ENCODE data around the gene XRN2.

The XRN2 gene

GRCh38 chr20:21371193-21371592 is 68.1 kb downstream of the XRN2 start:
- Histone ChIP-seq H3K4me1 (ENCODE audit: control extremely low read depth in 1 of 4, control insufficient read depth in 4 of 4, insufficient read depth in 4 of 4, low read length in 3 of 4) (no peaks in the 10 kb centered on the region), H3K36me3 (ENCODE audit: control insufficient read depth in 4 of 4, insufficient read depth in 4 of 4, low read length in 3 of 4) (peaks cover 8 to 52% (median 34%) of the 10 kb centered on the region in 4 experiments), H3K9me3 (ENCODE audit: control extremely low read depth in 1 of 5, control insufficient read depth in 4 of 5, insufficient read depth in 2 of 5, low read depth in 1 of 5, low read length in 4 of 5) (no peaks in the 10 kb centered on the region), H3K4me3 (ENCODE audit: control insufficient read depth in 1 of 7, extremely low read depth in 1 of 7, insufficient read depth in 4 of 7, low read depth in 2 of 7, low read length in 6 of 7) (no peak overlapping the region), H3K27me3 (replicated peaks in 2 of 5; ENCODE audit: control insufficient read depth in 4 of 5, insufficient read depth in 5 of 5, low read length in 4 of 5) (no peaks in the 10 kb centered on the region), H3K27ac (ENCODE audit: insufficient read depth in 1 of 2, low read depth in 1 of 2, low read length in 2 of 2, poor library complexity in 1 of 2, severe bottlenecking in 2 of 2) (no peak overlapping the region)
- CTCF ChIA-PET, result interaction anchor here (1.0 to 2.1 kb wide), 6 partner anchors 10 to 137 kb away, joined by 3 to 7 read pairs (median 5); no protein-coding TSS in a partner anchor
- POLR2A ChIA-PET, result no interaction called here
- DNase-seq, result no peak
- 100% methylated on average over 1 of the region's 1 CpG for WGBS (ENCODE audit: insufficient coverage)

- H3K36me3 ChIP-seq (ENCODE audit: control insufficient read depth in 4 of 4, insufficient read depth in 4 of 4, low read length in 3 of 4), result peaks cover 8 to 53% (median 29%) of the 10 kb centered on the region in 4 experiments
- H3K4me1 ChIP-seq (ENCODE audit: control extremely low read depth in 1 of 4, control insufficient read depth in 4 of 4, insufficient read depth in 4 of 4, low read length in 3 of 4), result no peaks in the 10 kb centered on the region
- H3K9me3 ChIP-seq (ENCODE audit: control extremely low read depth in 1 of 5, control insufficient read depth in 4 of 5, insufficient read depth in 2 of 5, low read depth in 1 of 5, low read length in 4 of 5), result no peaks in the 10 kb centered on the region
- ChIA-PET POLR2A (no interaction called here), CTCF (interaction anchor here (1.3 to 2.1 kb wide), 3 partner anchors 10 to 136 kb away, joined by 6 to 7 read pairs (median 6); no protein-coding TSS in a partner anchor)
- H3K4me3 ChIP-seq (ENCODE audit: control insufficient read depth in 1 of 7, extremely low read depth in 1 of 7, insufficient read depth in 4 of 7, low read depth in 2 of 7, low read length in 6 of 7), result no peak overlapping the region
- no peak for DNase-seq
- WGBS (ENCODE audit: insufficient coverage), result 100% methylated on average over 2 of the region's 2 CpGs
- H3K27me3 ChIP-seq (replicated peaks in 2 of 5; ENCODE audit: control insufficient read depth in 4 of 5, insufficient read depth in 5 of 5, low read length in 4 of 5), result no peaks in the 10 kb centered on the region
- no peak overlapping the region for H3K27ac ChIP-seq (ENCODE audit: insufficient read depth in 1 of 2, low read depth in 1 of 2, low read length in 2 of 2, poor library complexity in 1 of 2, severe bottlenecking in 2 of 2)
These were observed 68.9 kb downstream of the XRN2 start for GRCh38 chr20:21372016-21372415.

GRCh38 chr20:21373436-21373835 is 70.3 kb downstream of the XRN2 start:
- H3K27me3 ChIP-seq (replicated peaks in 2 of 5; ENCODE audit: control insufficient read depth in 4 of 5, insufficient read depth in 5 of 5, low read length in 4 of 5), result no peaks in the 10 kb centered on the region
- H3K9me3 ChIP-seq (ENCODE audit: control extremely low read depth in 1 of 5, control insufficient read depth in 4 of 5, insufficient read depth in 2 of 5, low read depth in 1 of 5, low read length in 4 of 5), result no peaks in the 10 kb centered on the region
- H3K4me3 ChIP-seq (ENCODE audit: control insufficient read depth in 1 of 7, extremely low read depth in 1 of 7, insufficient read depth in 4 of 7, low read depth in 2 of 7, low read length in 6 of 7), result no peak overlapping the region
- H3K4me1 ChIP-seq (ENCODE audit: control extremely low read depth in 1 of 4, control insufficient read depth in 4 of 4, insufficient read depth in 4 of 4, low read length in 3 of 4), result no peaks in the 10 kb centered on the region
- DNase-seq, result no peak
- CTCF ChIA-PET, result no interaction called here
- no CpG with 5 or more reads among the region's 1 CpG for WGBS (ENCODE audit: insufficient coverage)
- POLR2A ChIA-PET, result no interaction called here
- H3K36me3 ChIP-seq (ENCODE audit: control insufficient read depth in 4 of 4, insufficient read depth in 4 of 4, low read length in 3 of 4), result peaks cover 12 to 50% (median 30%) of the 10 kb centered on the region in 4 experiments
- no peak overlapping the region for H3K27ac ChIP-seq (ENCODE audit: insufficient read depth in 1 of 2, low read depth in 1 of 2, low read length in 2 of 2, poor library complexity in 1 of 2, severe bottlenecking in 2 of 2)

- Histone ChIP-seq H3K4me1 (ENCODE audit: control extremely low read depth in 1 of 4, control insufficient read depth in 4 of 4, insufficient read depth in 4 of 4, low read length in 3 of 4) (no peaks in the 10 kb centered on the region), H3K36me3 (ENCODE audit: control insufficient read depth in 4 of 4, insufficient read depth in 4 of 4, low read length in 3 of 4) (peaks cover 12 to 46% (median 20%) of the 10 kb centered on the region in 4 experiments), H3K27ac (ENCODE audit: insufficient read depth in 1 of 2, low read depth in 1 of 2, low read length in 2 of 2, poor library complexity in 1 of 2, severe bottlenecking in 2 of 2) (no peak overlapping the region), H3K4me3 (ENCODE audit: control insufficient read depth in 1 of 7, extremely low read depth in 1 of 7, insufficient read depth in 4 of 7, low read depth in 2 of 7, low read length in 6 of 7) (no peak overlapping the region), H3K27me3 (replicated peaks in 2 of 5; ENCODE audit: control insufficient read depth in 4 of 5, insufficient read depth in 5 of 5, low read length in 4 of 5) (no peaks in the 10 kb centered on the region), H3K9me3 (ENCODE audit: control extremely low read depth in 1 of 5, control insufficient read depth in 4 of 5, insufficient read depth in 2 of 5, low read depth in 1 of 5, low read length in 4 of 5) (no peaks in the 10 kb centered on the region)
- POLR2A ChIA-PET, result no interaction called here
- WGBS (ENCODE audit: insufficient coverage), result 100% methylated on average over 2 of the region's 3 CpGs
- DNase-seq, result no peak
- CTCF ChIA-PET, result no interaction called here
These were observed 73.5 kb downstream of the XRN2 start for GRCh38 chr20:21376626-21377025.

GRCh38 chr20:21377701-21378100 is 74.6 kb downstream of the XRN2 start:
- H3K36me3 ChIP-seq (ENCODE audit: control insufficient read depth in 4 of 4, insufficient read depth in 4 of 4, low read length in 3 of 4), result peaks cover 15 to 47% (median 24%) of the 10 kb centered on the region in 4 experiments
- H3K27me3 ChIP-seq (replicated peaks in 2 of 5; ENCODE audit: control insufficient read depth in 4 of 5, insufficient read depth in 5 of 5, low read length in 4 of 5), result no peaks in the 10 kb centered on the region
- DNase-seq, result no peak
- no peaks in the 10 kb centered on the region for H3K9me3 ChIP-seq (ENCODE audit: control extremely low read depth in 1 of 5, control insufficient read depth in 4 of 5, insufficient read depth in 2 of 5, low read depth in 1 of 5, low read length in 4 of 5)
- 96% methylated on average over 2 of the region's 9 CpGs for WGBS (ENCODE audit: insufficient coverage)
- CTCF ChIA-PET, result no interaction called here
- H3K4me3 ChIP-seq (ENCODE audit: control insufficient read depth in 1 of 7, extremely low read depth in 1 of 7, insufficient read depth in 4 of 7, low read depth in 2 of 7, low read length in 6 of 7), result no peak overlapping the region
- no peaks in the 10 kb centered on the region for H3K4me1 ChIP-seq (ENCODE audit: control extremely low read depth in 1 of 4, control insufficient read depth in 4 of 4, insufficient read depth in 4 of 4, low read length in 3 of 4)
- POLR2A ChIA-PET, result no interaction called here
- no peak overlapping the region for H3K27ac ChIP-seq (ENCODE audit: insufficient read depth in 1 of 2, low read depth in 1 of 2, low read length in 2 of 2, poor library complexity in 1 of 2, severe bottlenecking in 2 of 2)

- no peaks in the 10 kb centered on the region for H3K27me3 ChIP-seq (replicated peaks in 2 of 5; ENCODE audit: control insufficient read depth in 4 of 5, insufficient read depth in 5 of 5, low read length in 4 of 5)
- H3K4me1 ChIP-seq (ENCODE audit: control extremely low read depth in 1 of 4, control insufficient read depth in 4 of 4, insufficient read depth in 4 of 4, low read length in 3 of 4), result no peaks in the 10 kb centered on the region
- ChIA-PET POLR2A (no interaction called here), CTCF (no interaction called here)
- no CpG with 5 or more reads among the region's 5 CpGs for WGBS (ENCODE audit: insufficient coverage)
- H3K4me3 ChIP-seq (ENCODE audit: control insufficient read depth in 1 of 7, extremely low read depth in 1 of 7, insufficient read depth in 4 of 7, low read depth in 2 of 7, low read length in 6 of 7), result no peak overlapping the region
- no peaks in the 10 kb centered on the region for H3K9me3 ChIP-seq (ENCODE audit: control extremely low read depth in 1 of 5, control insufficient read depth in 4 of 5, insufficient read depth in 2 of 5, low read depth in 1 of 5, low read length in 4 of 5)
- no peak overlapping the region for H3K27ac ChIP-seq (ENCODE audit: insufficient read depth in 1 of 2, low read depth in 1 of 2, low read length in 2 of 2, poor library complexity in 1 of 2, severe bottlenecking in 2 of 2)
- no peak for DNase-seq
- peaks cover 15 to 47% (median 26%) of the 10 kb centered on the region in 4 experiments for H3K36me3 ChIP-seq (ENCODE audit: control insufficient read depth in 4 of 4, insufficient read depth in 4 of 4, low read length in 3 of 4)
These were observed 75.1 kb downstream of the XRN2 start for GRCh38 chr20:21378259-21378658.

GRCh38 chr20:21380711-21381110 is 77.6 kb downstream of the XRN2 start:
- no peak overlapping the region for H3K27ac ChIP-seq (ENCODE audit: insufficient read depth in 1 of 2, low read depth in 1 of 2, low read length in 2 of 2, poor library complexity in 1 of 2, severe bottlenecking in 2 of 2)
- no peaks in the 10 kb centered on the region for H3K4me1 ChIP-seq (ENCODE audit: control extremely low read depth in 1 of 4, control insufficient read depth in 4 of 4, insufficient read depth in 4 of 4, low read length in 3 of 4)
- DNase-seq, result no peak
- H3K36me3 ChIP-seq (ENCODE audit: control insufficient read depth in 4 of 4, insufficient read depth in 4 of 4, low read length in 3 of 4), result peaks cover 17 to 62% (median 39%) of the 10 kb centered on the region in 4 experiments
- no peaks in the 10 kb centered on the region for H3K9me3 ChIP-seq (ENCODE audit: control extremely low read depth in 1 of 5, control insufficient read depth in 4 of 5, insufficient read depth in 2 of 5, low read depth in 1 of 5, low read length in 4 of 5)
- 100% methylated on average over 1 of the region's 2 CpGs for WGBS (ENCODE audit: insufficient coverage)
- CTCF ChIA-PET, result interaction anchor here (1.0 to 1.8 kb wide), 3 partner anchors 9 to 57 kb away, joined by 3 to 4 read pairs (median 4); no protein-coding TSS in a partner anchor
- no peak overlapping the region for H3K4me3 ChIP-seq (ENCODE audit: control insufficient read depth in 1 of 7, extremely low read depth in 1 of 7, insufficient read depth in 4 of 7, low read depth in 2 of 7, low read length in 6 of 7)
- POLR2A ChIA-PET, result no interaction called here
- H3K27me3 ChIP-seq (replicated peaks in 2 of 5; ENCODE audit: control insufficient read depth in 4 of 5, insufficient read depth in 5 of 5, low read length in 4 of 5), result no peaks in the 10 kb centered on the region
